HG03432 (cell line): ENCODE data around the gene IP6K2.
A peak's percentile ranks its signal among the peaks of the same experiment; 100 is the strongest.

Experiments used
- ATAC-seq: cut with Tn5 transposase; IDR thresholded peaks from one replicate; pipeline ENCODE4 v1.9.1; 2021; ENCODE audit warnings: mild to moderate bottlenecking, moderate library complexity; ENCODE audit not compliant: unreplicated experiment

Gene IP6K2

DNA sequence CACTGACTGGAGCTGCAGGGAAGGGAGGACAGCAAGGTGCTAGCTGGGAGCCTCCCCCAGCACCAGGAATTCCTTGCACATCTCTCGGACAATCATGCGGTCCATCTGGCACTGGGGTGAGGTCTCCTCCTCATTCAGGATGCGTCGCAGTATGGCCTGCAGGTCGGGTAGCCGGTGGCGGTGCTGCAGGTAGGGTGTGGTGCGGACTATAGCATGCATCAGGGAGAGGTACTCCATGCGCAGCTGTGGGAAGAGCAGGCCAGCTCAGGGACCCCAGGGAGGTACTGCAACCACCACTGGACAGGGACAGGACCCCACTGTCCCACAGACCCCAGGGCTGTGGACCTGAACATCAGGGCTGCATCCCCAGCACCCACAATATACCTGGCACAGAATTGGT, 42.5 kb downstream of the IP6K2 start:
- ATAC-seq: no peak

GRCh38 chr3:48672522-48672921, 44.5 kb downstream of the IP6K2 start:
- no peak for ATAC-seq

GRCh38 chr3:48664929-48665328, 52.1 kb downstream of the IP6K2 start:
- no peak for ATAC-seq

- no peak for ATAC-seq
These were observed 52.7 kb downstream of the IP6K2 start for GRCh38 chr3:48664313-48664644.

DNA sequence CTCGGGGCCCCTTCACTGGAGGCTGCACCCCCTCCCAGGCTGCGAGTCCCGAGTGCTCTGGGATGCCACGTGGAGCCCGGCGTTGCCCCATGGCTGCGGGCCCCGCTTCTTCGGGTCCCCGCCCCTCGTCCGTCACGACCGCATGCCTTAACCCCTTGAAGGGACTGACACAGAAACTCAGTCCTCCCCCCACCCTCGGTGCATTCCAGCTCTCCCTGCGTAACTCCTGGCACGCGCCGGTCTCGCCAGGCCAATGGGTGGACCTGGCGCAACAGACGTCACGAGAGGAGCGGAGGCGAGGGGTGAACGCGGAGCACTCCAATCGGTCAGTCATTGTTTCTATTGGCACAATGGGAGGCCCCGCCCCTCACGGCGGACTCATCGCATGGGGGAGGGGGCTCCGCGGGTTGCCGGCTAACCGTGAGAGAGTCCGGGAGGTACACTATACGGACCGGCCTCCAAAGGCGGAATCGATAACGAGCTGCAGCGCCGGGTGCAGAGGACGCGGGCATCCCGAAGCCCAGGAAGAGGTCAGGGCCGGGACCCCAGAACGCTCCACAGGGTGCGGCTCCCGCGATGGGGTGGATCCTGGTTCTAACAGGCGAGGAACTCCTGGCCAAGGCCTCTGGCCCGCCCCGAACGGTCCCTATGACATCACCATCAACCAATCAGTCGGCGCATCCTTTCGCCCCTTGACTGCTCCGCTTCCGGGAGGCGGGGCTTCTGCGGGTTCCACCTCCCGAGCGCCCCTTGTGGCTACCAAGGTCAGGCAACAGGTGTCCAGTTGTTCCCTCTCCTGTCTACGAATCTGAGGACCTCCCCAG, 53.3 kb downstream of the IP6K2 start:
- peak; percentile 81 for ATAC-seq

- no peak for ATAC-seq
These were observed 54.1 kb downstream of the IP6K2 start, which contains the start of gene CELSR3 for GRCh38 chr3:48662753-48663488. Gene CELSR3, minus strand, starts transcription at chr3:48662886. Its CDS starts 252 bp downstream, at chr3:48662634.

DNA sequence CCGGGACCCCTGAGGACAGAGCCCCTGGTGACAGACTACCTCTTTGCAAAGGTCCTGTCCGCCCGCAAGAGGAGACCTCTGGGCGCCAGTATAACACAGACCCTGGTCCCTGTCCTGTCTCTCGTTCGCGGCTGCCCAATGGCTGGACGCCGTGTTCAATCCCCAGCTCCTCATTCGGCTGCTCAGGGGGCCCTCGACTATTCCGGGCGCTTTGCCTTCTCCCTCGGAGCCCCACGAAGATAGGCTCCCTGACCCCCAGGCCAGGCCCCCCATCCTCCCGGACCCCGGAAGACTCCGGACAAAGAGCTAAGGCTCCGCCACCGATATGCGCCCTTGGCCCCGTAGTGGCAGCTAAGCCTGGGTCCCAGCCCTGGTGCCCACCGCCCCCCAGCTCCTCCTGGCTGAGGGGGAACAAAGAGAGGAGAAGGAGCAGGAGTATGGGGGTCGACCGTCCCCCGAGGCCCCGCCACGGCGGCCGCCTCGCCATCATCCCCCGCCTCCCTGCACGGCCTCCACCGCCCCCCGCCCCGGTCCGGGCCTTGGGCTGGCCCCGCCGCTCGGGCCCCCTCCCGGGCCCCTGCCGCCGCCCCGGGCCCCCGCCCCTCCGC, 54.8 kb downstream of the IP6K2 start:
- no peak for ATAC-seq

GRCh38 chr3:48661501-48662144, 55.4 kb downstream of the IP6K2 start:
- ATAC-seq: no peak

DNA sequence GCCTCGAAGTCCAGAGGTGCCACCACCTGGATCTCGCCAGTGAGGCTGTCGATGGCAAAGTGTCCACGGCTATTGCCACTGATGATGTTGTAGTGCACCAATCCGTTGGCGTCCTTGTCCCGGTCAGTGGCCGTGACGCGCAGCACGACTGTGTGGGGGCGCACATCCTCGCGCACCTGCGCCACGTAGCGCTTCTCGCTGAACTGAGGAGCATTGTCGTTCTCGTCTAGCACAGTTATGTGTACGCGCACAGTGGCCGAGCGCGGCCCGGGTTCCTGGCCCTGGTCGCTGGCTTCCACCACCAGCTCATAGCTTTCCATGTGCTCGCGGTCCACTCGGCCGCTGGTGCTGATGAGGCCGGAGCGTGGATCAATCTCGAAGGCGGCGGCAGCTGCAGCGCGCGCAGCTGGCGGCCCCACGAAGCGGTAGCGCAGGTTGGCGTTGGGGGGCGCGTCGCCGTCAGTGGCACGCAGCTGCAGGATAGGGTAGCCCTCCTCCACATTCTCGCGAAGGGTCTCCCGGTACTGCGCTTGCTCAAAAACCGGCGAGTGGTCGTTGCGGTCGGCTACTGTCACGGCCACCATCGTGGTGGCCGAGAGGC, 56.1 kb downstream of the IP6K2 start:
- no peak for ATAC-seq

DNA sequence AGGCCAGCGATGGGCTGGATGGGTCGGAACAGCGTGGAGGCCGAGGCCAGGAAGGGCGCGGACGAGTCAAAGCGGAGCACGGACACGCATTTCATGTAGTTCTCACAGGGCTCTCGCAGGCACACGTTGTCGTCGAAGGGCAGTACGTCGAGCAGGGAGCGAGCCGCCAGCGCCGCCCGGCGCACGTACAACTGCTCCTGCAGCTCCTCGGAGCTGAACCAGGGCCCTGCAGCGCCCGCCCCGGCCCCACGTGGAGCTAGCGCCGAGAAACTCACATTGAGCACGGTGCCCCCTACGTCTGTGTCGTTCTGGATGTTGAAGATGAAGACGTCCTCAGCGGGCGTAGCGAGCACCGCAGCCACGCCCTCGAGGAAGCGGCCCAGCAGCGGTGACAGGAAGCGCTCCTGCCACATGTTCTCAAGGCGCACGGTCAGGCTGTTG, 60.2 kb downstream of the IP6K2 start:
- ATAC-seq: no peak

DNA sequence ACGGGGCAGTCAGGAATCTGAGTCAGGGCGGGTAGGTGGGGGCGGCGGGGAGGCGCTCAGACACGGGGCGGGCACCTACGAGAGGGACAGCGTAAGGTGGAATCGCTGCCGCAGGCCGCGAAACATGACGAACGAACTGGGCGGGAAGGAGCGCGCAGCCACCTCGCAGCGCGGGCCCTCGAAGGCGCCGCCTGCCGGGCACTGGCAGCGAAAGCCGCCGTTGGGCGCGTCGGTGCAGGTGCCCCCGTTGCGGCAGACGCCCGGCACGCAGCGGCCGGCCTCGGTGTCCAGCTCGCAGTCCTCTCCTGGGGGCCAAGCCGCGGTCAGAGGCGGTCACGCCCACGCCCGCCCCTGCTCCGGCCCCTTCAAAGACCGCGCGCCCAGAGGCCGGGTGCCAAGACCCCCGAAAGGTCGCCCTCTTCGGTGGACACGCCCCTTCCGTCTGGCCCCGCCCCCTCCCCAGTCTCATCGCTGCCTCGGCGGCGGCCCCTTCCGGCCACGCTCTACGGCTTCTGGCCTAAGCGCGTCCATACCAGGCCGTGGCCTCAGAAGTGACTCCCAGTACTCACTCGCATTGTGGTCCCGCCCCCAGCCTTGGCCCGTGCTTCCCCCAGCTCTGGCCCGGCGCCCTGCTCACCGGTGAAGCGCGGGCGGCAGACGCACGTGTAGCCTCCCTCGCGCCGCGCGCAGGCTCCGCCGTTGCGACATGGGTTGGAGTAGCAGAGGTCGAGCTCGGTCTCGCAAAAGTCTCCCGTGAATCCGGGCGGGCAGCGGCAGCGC, 60.8 kb downstream of the IP6K2 start:
- peak; percentile 67 for ATAC-seq

DNA sequence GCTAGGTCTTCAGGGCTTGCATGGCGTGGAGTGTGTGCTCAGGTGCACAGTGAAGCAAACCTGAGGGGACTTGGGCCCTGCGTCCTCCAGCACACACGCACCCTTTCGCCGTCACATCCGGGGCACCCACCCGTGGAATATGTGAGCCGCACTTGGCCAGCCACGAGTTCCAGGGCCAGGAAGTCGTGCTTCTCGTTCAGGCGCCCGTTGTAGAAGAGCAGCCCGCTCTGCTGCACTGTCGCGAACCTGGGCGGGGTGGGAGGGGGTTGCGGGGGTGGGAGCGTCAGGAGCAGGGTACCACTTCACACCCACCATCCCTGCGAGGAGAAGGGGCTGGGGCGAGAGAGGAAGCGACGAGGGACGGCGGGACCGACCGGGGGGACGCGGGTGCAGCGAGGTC, 61.4 kb downstream of the IP6K2 start:
- ATAC-seq: no peak

DNA sequence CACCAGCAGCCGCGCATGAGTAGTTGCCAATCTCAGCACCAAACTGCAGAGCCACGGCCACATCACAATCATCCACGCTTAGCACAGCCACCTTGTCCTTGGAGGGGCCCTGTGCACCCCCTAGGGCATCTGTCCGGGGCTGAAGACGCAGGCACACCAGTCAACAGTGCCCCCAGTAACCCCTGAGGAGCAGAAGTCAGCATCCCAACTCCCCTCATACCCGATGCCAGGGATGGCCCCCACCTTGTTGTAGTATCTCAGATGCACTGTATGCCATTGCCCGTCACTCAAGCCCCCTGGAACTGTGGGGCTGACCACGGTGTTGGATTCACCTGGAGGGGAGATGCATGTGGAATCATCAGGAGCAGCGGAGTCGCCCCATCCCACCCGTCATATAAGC, 62.0 kb downstream of the IP6K2 start:
- ATAC-seq: no peak

DNA sequence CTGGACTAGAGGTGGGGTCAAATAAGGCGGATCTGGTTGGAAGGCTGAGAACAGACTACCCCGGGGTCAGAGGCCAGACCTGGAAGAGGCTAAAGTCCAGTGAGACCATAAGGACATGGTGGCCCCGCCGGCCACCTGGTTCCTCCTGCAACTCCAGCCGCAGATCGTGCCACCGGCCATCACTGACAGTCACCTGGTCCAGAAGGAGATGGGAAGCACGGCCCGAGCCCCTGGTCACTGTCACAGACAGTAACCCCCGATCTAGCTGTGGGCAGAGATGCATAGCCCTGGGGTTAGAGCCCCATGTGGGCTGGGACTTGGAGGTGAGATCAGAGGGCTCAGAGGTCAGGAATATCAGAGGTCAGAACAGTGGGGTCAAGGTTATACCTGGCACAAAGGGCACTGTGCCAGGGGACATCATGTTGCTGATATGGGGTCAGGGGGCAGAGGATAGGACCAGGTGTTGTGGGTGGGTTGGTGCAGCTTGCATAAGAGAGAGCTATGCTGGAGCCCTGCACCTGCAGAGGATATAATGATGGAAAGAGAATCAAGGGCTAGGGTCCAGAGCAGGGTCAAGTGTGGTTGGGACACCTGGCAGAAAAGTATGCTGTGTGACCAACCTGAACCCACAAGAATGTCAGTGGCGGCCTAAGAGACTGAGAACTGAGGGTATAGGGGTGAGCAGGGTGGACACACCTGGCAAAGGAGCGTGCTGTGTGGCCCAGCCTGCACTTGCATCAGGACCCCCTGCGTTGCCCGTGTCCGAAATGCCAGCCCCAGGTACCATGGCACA, 63.9 kb downstream of the IP6K2 start:
- ATAC-seq: no peak

- ATAC-seq: no peak
These were observed 65.2 kb downstream of the IP6K2 start for GRCh38 chr3:48651771-48652170.

- no peak for ATAC-seq
These were observed 66.3 kb downstream of the IP6K2 start for GRCh38 chr3:48650723-48651122.

DNA sequence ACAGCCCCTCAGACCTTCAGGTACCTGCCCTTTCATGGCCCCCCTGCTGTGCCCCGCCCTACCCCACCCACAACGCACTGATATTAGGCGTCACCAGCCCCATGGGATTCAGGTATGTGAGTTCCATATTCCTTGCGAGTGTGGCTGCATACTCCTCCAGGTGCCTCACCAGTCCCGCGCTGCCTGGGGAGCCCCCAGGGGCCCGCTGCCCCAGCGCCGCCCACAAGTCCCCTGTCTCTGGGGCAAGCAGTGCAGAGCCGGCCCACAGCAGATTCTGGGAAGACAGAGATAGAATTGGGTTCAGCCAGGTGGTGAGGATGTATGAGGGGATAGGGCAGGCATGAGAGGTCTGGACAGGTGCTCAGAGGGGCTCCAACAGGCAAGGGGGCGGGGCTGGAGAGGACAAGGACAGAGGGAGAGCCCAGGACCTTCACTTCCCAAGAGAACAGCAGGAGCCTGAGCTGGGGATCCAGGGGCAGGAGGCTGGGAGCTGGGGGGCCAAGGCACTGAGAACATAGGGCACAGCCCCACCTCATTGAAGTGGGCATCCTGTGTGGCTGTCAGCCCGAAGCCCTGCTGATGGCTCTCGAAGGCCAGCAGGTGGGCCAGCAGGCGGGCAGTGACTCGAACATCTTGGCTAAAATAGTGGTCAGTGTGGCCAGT, 68.7 kb downstream of the IP6K2 start:
- no peak for ATAC-seq

DNA sequence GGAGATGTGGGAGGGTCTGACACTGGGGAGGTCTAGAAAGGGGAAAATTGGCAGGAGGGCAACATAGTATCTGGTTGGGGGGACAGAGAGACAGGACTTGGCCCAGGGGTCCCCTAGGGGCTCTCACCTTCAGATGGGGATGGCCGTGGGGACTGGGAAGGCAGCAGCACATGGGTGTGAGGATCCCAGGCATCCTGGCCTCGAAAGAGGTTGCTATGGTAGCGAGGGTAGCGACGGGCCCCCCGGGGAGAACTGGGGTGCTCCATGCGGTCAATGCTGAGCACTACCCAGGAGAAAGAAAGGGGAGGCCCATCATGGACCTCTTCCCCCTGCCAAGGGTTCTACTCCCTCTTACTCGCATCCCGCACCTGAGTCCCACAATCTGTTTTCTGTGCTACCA, 69.3 kb downstream of the IP6K2 start:
- ATAC-seq: no peak
